Measurements from ENCODE around the gene PIK3IP1.
A peak's percentile ranks its signal among the peaks of the same experiment; 100 is the strongest.
"Not testable (repeated sequence)": the region's sequence is repeated elsewhere in the genome, so short reads cannot be mapped to it uniquely, and the experiment has no call there.

The PIK3IP1 gene

DNA sequence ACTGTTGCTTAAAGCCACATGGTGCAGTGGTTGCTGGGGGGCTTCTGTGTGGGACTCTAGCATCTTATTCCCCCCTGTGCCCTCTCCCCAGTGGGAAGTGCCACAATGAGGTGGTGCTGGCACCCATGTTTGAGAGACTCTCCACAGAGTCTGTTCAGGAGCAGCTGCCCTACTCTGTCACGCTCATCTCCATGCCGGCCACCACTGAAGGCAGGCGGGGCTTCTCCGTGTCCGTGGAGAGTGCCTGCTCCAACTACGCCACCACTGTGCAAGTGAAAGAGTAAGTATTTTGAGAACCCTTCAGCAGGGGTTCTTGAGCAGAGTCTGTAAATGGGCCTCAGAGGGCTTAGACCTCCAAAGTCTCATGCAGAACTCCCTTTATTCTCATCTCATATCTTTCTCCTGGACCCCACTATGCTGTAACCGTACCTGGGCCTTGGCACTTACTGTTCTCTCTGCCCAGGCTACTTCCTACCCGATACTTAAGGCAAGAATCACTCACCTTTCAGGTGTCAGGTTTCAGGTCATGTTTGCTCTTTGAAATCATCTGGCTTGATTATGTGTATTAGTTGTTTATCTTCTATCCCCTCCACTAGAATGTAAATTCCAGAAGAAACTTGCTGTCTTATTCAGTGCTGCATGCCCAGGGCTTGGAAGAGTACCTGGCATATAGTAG is 32.4 kb downstream of the PIK3IP1 start:
- DNase-seq = no peak

DNA sequence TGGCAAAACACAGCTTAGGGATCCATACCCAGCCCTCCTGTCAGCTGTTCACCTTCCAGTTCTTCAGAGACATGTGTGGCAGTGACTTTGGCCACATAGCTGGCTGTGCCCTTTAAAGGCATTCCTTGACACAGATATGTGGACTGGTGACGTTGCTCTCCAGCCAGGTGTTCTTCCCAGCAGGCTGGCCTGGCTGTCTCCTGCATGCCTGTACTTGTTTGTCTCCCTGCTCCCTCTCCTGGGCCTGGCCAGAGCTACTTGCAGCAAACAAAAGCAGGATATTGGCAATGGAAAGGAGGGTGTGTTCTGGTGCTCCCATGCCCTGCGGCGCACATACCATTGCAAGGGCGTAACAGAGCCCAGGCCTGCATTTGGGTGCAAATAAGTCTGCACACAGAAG is 38.3 kb downstream of the PIK3IP1 start:
- DNase-seq = no peak

DNA sequence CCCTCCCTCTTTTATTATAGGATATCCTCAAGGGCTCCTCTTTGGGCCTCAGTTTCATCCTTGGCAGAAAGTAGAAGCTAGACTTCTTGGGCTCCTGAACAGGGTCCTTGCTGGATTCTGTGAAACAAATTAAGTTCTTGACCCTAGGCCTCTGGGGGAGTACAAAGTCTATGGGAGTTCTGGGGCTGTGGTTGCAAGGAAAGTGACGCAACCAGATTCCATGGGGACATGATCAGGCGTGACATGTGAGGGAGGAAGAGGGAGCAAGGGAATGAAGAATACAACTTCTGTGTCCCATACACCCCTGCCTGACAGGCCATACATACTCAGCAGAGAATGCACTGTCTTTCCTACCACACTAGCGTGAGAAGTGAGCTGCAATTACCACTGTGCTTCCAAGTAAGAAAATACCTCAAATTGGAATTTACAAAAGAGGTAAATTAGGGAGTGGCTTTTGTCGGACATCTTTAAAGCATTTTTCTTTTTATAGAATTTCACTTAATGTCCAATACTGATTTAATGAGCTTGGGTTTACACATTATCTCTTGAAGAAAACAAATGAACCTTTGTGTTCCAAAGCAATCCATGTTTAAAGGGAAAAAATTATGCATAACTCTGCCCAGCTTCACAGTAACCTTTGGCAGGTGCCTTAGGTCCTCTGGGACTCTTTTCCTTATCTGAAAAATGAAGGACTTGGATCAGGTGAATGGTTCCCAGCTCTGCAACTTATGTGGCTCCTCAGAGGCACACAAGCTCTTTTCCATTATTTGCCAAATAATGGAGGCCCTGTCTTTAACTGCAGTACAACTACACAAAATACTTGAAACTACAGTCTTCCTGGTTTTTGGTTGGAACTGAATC is 41.3 kb downstream of the PIK3IP1 start:
- DNase-seq = no peak

DNA sequence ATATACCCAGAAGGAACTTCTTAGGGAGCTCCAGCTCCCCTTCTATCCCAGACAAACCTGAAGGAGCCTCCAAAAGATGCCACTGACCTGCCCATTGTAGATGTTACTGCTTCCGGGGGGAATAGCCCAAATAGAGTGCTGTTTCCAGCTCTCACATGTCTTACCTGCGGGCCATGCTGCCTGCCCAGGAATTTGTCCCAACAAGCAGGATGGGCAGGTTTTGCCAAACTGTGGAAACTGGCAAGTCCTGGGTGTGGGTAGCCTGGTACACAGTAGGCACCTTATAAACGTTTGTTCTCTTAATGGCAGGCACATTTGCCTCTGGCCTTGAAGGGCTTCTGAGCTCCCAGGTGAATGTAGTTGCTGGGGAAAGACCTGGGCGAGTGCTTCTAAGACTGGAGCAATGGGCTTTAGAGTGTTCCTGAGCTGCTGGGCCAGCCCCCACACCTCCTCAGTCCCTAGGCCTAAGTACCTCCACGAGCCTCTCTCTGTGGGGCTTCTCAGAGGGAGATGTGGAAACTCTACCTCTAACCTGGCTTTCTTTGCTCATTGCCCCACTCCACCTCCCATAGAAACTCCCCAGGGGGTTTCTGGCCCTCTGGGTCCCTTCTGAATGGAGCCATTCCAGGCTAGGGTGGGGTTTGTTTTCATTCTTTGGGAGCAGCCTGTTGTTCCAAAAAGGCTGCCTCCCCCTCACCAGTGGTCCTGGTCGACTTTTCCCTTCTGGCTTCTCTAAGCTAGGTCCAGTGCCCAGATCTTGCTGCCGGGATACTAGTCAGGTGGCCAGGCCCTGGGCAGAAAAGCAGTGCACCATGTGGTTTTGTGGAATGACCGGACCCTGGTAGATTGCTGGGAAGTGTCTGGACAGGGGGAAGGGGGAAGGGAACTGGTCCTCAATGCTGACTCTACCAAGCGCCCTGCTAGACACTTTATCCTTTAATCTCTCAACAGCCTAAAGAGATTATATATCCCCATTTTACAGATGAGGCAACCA is 43.0 kb downstream of the PIK3IP1 start:
- DNase-seq = peak in 44 of 56 donors; percentile 3 to 73 (median 29)

DNA sequence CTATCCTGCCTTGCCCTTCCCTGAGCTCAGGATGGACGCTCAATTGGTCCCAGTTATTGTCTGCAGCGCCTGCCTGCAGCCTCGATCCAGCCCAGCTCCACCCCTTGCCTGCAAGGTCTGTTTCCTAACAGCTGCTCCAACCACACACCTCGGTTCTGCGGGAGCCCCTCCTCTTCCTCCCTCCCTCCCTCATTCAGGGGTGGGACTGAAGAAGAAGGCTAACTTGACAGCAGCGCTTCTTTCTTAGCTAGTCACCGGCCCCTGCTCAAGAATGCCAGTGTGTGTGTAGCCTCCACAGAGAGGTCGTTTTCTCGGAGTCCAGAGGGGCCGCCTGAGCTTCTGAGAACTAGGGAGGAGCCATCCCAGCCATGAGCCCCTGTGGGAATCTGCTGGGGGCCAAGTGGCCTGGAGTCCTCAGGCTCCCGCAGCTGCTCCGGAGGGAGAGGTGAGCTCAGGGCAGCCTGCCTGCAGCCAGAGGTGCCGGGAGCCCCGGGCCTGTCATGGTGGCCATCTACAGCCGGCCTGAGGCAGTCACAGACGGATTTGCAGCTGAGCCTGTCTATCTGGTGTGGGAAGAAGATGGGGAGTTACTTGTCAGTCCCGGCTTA is 44.0 kb downstream of the PIK3IP1 start:
- DNase-seq = peak in 48 of 56 donors; percentile 6 to 89 (median 55)

DNA sequence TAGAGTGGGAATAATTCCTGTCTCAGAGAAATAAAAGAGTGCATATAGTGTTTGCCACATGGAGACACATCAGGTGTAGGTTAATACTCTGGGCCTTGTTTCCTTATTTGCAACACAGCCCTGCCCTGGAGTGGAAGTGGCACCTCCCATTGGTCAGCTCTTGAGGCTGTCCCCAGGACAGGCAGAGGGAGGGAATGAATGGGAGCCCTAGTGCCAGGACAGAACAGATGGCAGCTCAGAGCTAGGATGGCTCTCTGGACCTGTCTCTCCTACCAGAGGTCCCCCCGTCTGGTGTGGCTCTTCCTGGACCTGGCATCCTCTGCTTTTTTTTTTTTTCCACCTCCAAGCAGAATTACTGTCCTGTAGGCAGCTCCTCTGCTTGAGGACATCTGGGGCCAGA is 44.6 kb downstream of the PIK3IP1 start:
- peak in 1 of 56 donors; percentile 40 for DNase-seq

DNA sequence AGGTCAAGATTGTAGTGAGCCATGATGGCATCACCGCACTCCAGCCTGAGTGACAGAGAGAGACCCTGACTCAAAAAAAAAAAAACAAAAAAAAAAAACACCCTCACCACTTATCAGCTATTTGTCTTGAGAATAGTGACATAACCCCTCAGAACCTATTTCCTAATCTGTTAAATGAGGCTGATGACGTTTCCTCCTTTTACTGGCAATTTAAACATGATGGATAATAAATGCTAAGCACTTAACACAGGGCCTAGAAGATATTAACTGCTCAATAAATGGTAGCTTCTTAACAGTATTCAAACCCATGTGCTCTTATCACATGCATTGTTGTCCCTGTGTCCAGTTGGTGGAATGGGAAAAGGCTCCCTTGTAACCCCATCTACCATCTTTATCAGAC is 45.6 kb downstream of the PIK3IP1 start:
- no peak for DNase-seq

DNA sequence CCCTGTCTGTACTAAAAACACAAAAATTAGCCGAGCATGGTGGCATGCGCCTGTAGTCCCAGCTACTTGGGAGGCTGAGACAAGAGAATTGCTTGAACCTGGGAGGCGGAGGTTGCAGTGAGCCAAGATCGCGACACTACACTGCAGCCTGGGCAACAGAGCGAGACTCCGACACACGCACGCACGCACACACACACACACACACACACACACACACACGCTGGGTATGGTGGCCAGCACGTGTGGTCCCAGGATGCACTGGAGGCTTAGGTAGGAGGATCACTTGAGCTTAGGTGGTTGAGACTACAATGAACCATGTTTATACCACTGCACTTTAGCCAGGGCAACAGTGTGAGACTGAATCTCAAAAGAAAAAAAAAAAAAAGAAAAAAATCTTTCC is 46.3 kb downstream of the PIK3IP1 start:
- DNase-seq = not testable (repeated sequence)

DNA sequence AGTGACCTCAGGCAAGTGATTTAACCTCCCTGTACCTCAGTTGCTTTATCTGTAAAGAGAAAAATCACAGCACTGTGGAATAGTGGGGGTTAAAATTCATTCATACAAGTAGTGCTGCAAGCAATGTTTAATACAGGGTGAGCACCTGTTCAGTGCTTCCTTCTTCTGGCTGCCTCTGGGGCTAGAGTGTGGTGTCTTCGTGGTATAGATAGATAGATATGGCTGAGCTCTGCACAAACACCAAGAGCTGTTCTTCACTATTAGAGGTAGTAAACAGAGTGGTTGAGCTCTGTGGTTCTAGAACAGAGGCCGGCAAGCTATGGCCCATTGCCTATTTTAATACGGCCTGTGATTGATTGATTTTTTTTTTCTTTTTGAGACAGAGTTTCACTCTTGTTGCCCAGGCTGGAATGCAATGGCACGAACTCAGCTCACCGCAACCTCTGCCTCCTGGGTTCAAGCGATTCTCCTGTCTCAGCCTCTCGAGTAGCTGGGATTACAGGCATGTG is 47.3 kb downstream of the PIK3IP1 start:
- DNase-seq = no peak

DNA sequence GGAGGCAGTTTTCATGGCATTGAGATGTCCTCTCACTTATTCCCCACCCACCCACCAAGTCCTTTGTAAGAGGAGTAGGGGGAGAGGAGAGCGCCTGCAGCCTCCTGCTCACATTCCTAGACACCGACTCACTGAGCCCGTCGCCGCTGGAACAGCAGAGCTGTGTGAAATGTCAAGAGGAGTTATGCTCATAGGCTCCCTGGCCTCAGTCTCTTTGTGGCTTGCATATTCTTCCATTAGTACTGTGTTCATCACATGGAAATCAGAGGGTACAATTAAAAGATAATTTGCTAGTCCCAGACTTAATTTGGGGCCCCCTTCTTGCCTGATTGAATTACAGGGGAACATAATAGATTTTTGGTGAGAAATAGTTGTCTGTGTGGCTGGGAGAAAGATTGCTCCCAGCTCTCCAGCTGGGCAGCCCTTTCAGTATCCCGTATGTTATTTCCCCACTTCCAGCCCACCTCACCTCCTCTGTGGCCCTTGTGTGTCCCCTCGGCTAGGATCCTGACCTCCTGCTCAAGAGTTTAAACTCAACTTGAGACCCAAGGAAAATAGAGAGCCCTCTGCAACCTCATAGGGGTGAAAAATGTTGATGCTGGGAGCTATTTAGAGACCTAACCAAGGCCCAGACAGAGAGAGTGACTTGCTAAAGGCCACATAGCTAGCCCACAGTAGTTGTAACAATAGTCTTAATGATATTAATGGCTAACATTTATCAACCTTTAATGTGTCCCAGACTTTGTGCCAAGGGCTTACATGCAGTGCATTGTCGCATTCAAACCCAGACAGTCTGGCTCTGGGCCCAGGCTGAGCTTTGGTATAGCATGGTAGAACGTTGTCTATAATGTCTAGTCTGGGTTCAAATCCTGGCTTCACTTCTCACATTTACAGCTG is 48.0 kb downstream of the PIK3IP1 start:
- DNase-seq = no peak

DNA sequence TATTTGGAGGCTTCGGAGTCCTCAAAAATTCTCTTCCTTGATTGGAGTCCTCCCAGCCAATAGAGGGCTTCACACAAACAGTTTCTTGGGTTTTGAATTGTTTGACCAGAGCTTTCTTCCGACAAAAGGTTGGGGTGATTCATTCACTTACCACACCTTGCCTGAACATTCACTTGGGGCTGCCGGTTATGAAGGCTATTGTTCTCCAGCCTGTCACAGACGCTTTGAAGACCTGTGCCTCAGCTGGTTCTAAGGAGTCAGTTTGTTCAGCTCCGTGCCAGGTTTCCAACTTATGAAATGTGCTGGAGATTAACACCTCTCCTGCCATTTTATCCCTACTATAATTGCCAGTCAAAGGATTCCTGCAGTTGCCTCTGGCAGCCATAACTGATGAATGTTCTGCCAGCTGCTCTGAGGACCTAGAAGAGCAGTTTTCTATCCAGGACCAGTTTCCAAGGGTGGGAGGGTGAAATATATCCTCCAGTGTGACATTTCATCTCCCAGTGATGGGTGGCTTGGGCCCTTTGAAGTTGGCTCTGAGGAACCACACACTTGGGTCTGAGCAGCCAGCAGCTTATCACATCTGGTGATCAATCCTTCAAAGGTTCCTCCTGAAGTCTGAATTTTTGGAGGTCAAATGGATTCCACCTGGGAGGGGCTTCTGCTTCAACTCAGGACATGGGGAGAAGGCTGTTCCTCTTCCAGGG is 48.8 kb downstream of the PIK3IP1 start:
- no peak for DNase-seq

DNA sequence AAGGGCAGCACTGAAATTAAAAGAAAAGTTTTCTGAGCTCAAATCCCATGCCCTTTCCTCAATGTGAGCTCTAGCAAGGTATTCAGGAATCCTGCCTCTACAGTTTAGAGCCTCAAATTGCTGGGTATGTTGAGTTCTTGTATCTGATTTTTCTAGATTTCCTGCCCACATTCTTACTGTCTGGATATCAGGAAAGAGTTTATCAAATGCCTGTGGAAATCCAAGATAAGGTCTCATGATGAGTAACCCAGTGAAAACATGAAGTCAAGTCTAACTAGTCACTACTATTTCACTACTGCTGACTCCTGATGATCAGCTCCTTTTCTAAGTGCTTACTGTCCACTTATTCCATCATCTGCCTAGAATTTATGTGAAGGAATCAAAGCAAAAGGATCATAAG is 50.4 kb downstream of the PIK3IP1 start:
- no peak for DNase-seq

DNA sequence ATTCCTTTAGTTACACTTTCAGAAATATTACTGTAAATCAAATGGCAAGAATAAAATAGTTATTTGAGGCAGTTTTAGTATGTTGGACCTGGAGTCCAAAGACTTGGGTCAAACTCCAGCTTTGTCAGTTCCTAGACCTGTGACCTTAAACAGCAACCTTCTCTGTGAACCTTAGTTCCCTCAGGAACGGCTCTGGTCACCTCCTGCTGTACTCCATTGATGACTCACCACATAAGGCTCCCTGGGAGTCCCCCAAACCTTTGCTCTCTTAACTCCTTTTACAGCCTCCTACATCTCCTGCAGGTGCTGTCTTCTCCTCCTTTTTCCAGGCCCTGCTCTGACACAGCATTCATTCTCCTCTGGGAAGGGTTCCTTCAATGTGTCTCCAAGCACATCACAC is 51.1 kb downstream of the PIK3IP1 start:
- DNase-seq = no peak

DNA sequence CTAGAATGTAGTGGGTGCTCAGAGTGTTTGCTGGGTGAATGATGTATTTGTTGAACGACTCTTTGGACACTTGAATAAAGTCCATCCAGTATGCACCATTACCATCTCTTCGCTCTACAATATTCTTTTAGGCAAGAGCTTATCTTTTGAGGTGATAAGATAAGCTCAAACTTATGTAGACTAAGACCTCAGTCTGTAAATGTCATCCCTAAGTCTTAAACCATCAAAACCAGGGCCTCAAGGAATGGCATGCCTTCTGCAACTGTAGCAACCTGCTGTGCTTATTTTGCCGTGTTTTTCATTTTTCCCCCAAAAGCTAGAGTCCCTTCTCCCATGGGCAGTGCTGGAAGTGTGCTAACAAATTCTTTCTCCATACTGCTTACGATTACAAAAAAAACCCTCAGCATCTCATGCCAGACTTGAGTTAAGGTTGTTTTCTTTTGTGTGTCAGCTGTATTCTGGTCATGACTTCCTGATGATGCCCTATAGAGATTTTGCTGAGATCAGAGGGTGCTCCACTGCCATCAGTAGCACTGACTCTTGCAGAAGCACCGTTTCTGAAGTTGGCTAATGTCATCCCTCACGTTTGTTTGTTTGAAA is 52.4 kb downstream of the PIK3IP1 start:
- no peak for DNase-seq

DNA sequence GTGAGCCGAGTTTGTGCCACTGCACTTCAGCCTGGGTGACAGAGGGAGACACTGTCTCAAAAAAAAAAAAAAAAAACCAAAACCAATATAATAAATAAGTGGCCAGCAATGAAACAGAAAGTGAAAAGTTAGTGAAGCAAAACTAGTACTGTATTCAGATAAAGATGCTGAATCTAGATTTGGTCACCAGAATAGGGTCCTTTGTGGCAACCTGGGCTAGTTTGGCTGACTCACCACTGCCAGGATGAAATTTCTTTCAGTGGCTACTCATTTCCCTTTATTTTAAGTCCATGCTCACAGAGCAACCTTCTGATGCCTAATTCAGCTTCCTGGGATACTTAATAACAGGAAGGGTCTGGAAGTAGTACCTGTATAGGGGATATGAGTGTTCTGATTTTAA is 54.2 kb downstream of the PIK3IP1 start:
- DNase-seq = no peak

DNA sequence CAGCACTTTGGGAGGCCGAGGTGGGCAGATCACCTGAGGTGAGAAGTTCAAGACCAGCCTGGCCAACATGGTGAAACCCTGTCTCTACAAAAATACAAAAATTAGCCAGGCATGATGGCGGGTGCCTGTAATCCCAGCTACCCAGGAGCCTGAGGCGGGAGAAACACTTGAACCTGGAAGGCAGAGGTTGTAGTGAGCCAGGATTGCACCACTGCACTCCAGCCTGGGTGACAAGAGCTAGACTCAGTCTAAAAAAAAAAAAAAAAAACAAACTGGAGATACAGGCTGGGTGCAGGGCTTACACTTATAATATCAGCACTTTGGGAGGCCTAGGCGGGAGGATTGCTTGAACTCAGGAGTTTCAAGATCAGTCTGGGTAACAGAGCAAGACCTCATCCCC is 56.2 kb downstream of the PIK3IP1 start:
- DNase-seq = not testable (repeated sequence)

DNA sequence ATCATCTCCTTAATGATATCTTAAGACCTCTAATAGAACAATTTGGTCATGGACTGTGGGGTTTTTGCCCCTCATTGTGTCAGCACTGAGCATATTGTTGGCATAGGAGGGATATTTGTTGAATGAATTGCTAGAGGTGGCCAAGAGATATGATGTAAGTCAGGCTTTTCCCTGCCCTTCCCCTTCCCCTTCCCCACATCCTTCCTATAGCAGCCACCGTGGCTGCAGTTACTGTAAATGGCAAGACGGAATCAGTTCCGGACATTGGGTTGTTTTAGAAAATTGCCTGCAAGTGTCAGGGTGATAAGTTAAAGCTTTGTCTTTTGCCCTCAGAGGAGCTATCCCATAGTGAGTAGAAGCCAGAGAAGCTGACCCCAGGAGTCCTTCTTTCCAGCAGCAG is 57.2 kb downstream of the PIK3IP1 start:
- peak in 1 of 56 donors; percentile 3 for DNase-seq

DNA sequence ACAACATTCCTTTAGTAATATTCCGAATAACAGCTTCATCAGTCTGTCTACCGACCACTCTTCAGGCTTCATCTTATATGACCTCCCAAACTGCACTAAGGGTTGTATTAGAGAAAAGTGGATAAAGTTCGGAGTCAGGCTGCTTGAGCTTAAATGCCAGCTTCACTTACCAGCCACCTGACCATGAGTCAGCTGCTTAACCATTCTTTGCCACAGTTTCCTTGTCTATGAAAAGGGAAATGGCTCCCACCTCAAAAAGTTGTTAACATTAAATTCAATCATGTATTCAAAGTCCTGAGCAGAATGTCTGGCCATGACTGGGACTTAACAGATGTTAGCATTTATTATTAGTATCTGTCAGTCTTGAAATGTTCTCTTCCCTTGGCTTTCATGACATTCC is 59.3 kb downstream of the PIK3IP1 start:
- no peak for DNase-seq

Measured in nucleus accumbens (tissue), 56 donors.